HEK293 (cell line): ENCODE measurements around the gene KIAA0753.
A peak's percentile ranks its signal among the peaks of the same experiment; 100 is the strongest.

Source experiments
- CTCF ChIA-PET: fragments of 350-600 bp; formaldehyde crosslinking; extraction: SDS; loops from one replicate; lab custom pipeline; 2021; ENCODE audit warnings: antibody characterized with exemption; lab: Yijun Ruan, JAX
- POLR2A ChIA-PET: fragments of 300-600 bp; formaldehyde crosslinking; extraction: SDS; loops from one replicate; lab custom pipeline; 2020; ENCODE audit warnings: antibody characterized with exemption, inconsistent platforms; lab: Yijun Ruan, JAX
- H3K27ac ChIP-seq: fragments of 200-500 bp; sonication (Bioruptor generic); 2 replicates; pipeline ENCODE4 v1.5.1; 2014; ENCODE audit warnings: low read depth, low read length, control low read depth, inconsistent platforms; ENCODE audit errors: extremely low read depth
- H3K36me3 ChIP-seq, 2 experiments: fragments of 200-500 bp in 1 of 2; sonication (Bioruptor generic) in 1 of 2; 1 replicate in 1 of 2; 2 replicates in 1 of 2; pipeline ENCODE4 v1.5.1; 2014 to 2017; ENCODE audit warnings: inconsistent platforms in 2 of 2, low read length in 2 of 2; ENCODE audit not compliant: control insufficient read depth in 2 of 2, insufficient read depth in 1 of 2
- H3K4me1 ChIP-seq: fragments of 200-500 bp; sonication (Bioruptor generic); 2 replicates; pipeline ENCODE4 v1.5.1; 2014; ENCODE audit warnings: mild to moderate bottlenecking, low read length, inconsistent platforms; ENCODE audit not compliant: control insufficient read depth, insufficient read depth
- H3K4me3 ChIP-seq: 2 replicates; pipeline ENCODE4 v1.5.1; 2011; ENCODE audit warnings: low read depth, mild to moderate bottlenecking, control low read depth, low read length, moderate library complexity
- H3K9me3 ChIP-seq: fragments of 200-500 bp; sonication (Bioruptor generic); 2 replicates; pipeline ENCODE4 v1.5.1; 2014; ENCODE audit warnings: low read depth, low read length, inconsistent platforms; ENCODE audit not compliant: control insufficient read depth, insufficient read depth
- BCL11A ChIP-seq: fragments of 450-650 bp; formaldehyde crosslinking; IDR thresholded peaks from 2 replicates; pipeline ENCODE4 v1.5.1; 2016; ENCODE audit warnings: low read depth, missing biosample characterization, missing genetic modification characterization
- MZF1 ChIP-seq: fragments of 450-650 bp; formaldehyde crosslinking; IDR thresholded peaks from 2 replicates; pipeline ENCODE4 v1.5.1; 2017; ENCODE audit warnings: missing biosample characterization, missing genetic modification characterization, borderline replicate concordance
- OSR2 ChIP-seq: fragments of 450-650 bp; formaldehyde crosslinking; IDR thresholded peaks from 2 replicates; pipeline ENCODE4 v1.5.1; 2016; ENCODE audit warnings: missing biosample characterization, missing genetic modification characterization
- RBAK ChIP-seq: fragments of 450-650 bp; formaldehyde crosslinking; IDR thresholded peaks from 2 replicates; pipeline ENCODE4 v1.5.1; 2016; ENCODE audit warnings: missing biosample characterization, missing genetic modification characterization
- SCRT1 ChIP-seq: fragments of 450-650 bp; formaldehyde crosslinking; IDR thresholded peaks from 2 replicates; pipeline ENCODE4 v1.5.1; 2016; ENCODE audit warnings: missing biosample characterization, missing genetic modification characterization, borderline replicate concordance
- SCRT2 ChIP-seq: fragments of 450-650 bp; formaldehyde crosslinking; IDR thresholded peaks from 2 replicates; pipeline ENCODE4 v1.5.1; 2016; ENCODE audit warnings: missing biosample characterization, missing genetic modification characterization
- YY2 ChIP-seq: fragments of 450-650 bp; formaldehyde crosslinking; IDR thresholded peaks from 2 replicates; pipeline ENCODE4 v1.5.1; 2016; ENCODE audit warnings: missing biosample characterization, missing genetic modification characterization
- ZBTB21 ChIP-seq: fragments of 450-650 bp; formaldehyde crosslinking; IDR thresholded peaks from 2 replicates; pipeline ENCODE4 v1.5.1; 2017; ENCODE audit warnings: missing biosample characterization, missing genetic modification characterization
- ZBTB8A ChIP-seq: fragments of 450-650 bp; formaldehyde crosslinking; IDR thresholded peaks from 2 replicates; pipeline ENCODE4 v1.5.1; 2016; ENCODE audit warnings: missing biosample characterization, missing genetic modification characterization
- ZFP37 ChIP-seq: fragments of 450-650 bp; formaldehyde crosslinking; IDR thresholded peaks from 2 replicates; pipeline ENCODE4 v1.5.1; 2016; ENCODE audit warnings: missing biosample characterization, missing genetic modification characterization
- ZNF138 ChIP-seq: fragments of 450-650 bp; formaldehyde crosslinking; IDR thresholded peaks from 2 replicates; pipeline ENCODE4 v1.5.1; 2016; ENCODE audit warnings: missing biosample characterization, missing genetic modification characterization, borderline replicate concordance
- ZNF157 ChIP-seq: fragments of 450-650 bp; formaldehyde crosslinking; IDR thresholded peaks from 2 replicates; pipeline ENCODE4 v1.5.1; 2016; ENCODE audit warnings: missing biosample characterization, missing genetic modification characterization
- ZNF175 ChIP-seq: fragments of 450-650 bp; formaldehyde crosslinking; IDR thresholded peaks from 2 replicates; pipeline ENCODE4 v1.5.1; 2016; ENCODE audit warnings: missing biosample characterization, missing genetic modification characterization
- ZNF184 ChIP-seq: fragments of 450-650 bp; IDR thresholded peaks from 2 replicates; pipeline ENCODE4 v1.5.1; 2018; ENCODE audit warnings: missing biosample characterization, mild to moderate bottlenecking, missing genetic modification characterization
- ZNF202 ChIP-seq: fragments of 450-650 bp; formaldehyde crosslinking; IDR thresholded peaks from 2 replicates; pipeline ENCODE4 v1.5.1; 2016; ENCODE audit warnings: missing biosample characterization, missing genetic modification characterization, borderline replicate concordance
- ZNF311 ChIP-seq: fragments of 450-650 bp; formaldehyde crosslinking; IDR thresholded peaks from 2 replicates; pipeline ENCODE4 v1.5.1; 2017; ENCODE audit warnings: missing biosample characterization, missing genetic modification characterization, borderline replicate concordance
- ZNF324 ChIP-seq: fragments of 450-650 bp; formaldehyde crosslinking; IDR thresholded peaks from 2 replicates; pipeline ENCODE4 v1.5.1; 2016; ENCODE audit warnings: missing biosample characterization, missing genetic modification characterization
- ZNF391 ChIP-seq: fragments of 450-650 bp; formaldehyde crosslinking; IDR thresholded peaks from 2 replicates; pipeline ENCODE4 v1.5.1; 2016; ENCODE audit warnings: low read depth, missing biosample characterization, missing genetic modification characterization, borderline replicate concordance
- ZNF501 ChIP-seq: fragments of 450-650 bp; formaldehyde crosslinking; IDR thresholded peaks from 2 replicates; pipeline ENCODE4 v1.5.1; 2016; ENCODE audit warnings: missing biosample characterization, missing genetic modification characterization
- ZNF530 ChIP-seq: fragments of 450-650 bp; formaldehyde crosslinking; IDR thresholded peaks from 2 replicates; pipeline ENCODE4 v1.5.1; 2016; ENCODE audit warnings: low read depth, missing biosample characterization, missing genetic modification characterization
- ZNF596 ChIP-seq: fragments of 450-650 bp; IDR thresholded peaks from 2 replicates; pipeline ENCODE4 v1.5.0; 2018; ENCODE audit warnings: missing biosample characterization, mild to moderate bottlenecking, missing genetic modification characterization, moderate library complexity
- ZNF624 ChIP-seq: fragments of 450-650 bp; formaldehyde crosslinking; IDR thresholded peaks from 2 replicates; pipeline ENCODE4 v1.5.1; 2017; ENCODE audit warnings: missing biosample characterization, missing genetic modification characterization
- ZNF776 ChIP-seq: fragments of 450-650 bp; formaldehyde crosslinking; IDR thresholded peaks from 2 replicates; pipeline ENCODE4 v1.5.0; 2017; ENCODE audit warnings: missing biosample characterization, missing genetic modification characterization, borderline replicate concordance
- ZNF777 ChIP-seq: fragments of 450-650 bp; formaldehyde crosslinking; IDR thresholded peaks from 2 replicates; pipeline ENCODE4 v1.5.1; 2017; ENCODE audit warnings: missing biosample characterization, missing genetic modification characterization, borderline replicate concordance
- TF ChIP-seq, protein P1 (sequence below): fragments of 450-650 bp; formaldehyde crosslinking; IDR thresholded peaks from 2 replicates; pipeline ENCODE4 v1.5.1; 2016; ENCODE audit warnings: missing biosample characterization, missing genetic modification characterization
- TF ChIP-seq, protein P2 (sequence below): fragments of 450-650 bp; formaldehyde crosslinking; IDR thresholded peaks from 2 replicates; pipeline ENCODE4 v1.5.1; 2017; ENCODE audit warnings: missing biosample characterization, missing genetic modification characterization
- TF ChIP-seq, protein P3 (sequence below): fragments of 450-650 bp; formaldehyde crosslinking; IDR thresholded peaks from 2 replicates; pipeline ENCODE4 v1.5.1; 2016; ENCODE audit warnings: missing biosample characterization, missing genetic modification characterization, borderline replicate concordance

Gene KIAA0753

DNA sequence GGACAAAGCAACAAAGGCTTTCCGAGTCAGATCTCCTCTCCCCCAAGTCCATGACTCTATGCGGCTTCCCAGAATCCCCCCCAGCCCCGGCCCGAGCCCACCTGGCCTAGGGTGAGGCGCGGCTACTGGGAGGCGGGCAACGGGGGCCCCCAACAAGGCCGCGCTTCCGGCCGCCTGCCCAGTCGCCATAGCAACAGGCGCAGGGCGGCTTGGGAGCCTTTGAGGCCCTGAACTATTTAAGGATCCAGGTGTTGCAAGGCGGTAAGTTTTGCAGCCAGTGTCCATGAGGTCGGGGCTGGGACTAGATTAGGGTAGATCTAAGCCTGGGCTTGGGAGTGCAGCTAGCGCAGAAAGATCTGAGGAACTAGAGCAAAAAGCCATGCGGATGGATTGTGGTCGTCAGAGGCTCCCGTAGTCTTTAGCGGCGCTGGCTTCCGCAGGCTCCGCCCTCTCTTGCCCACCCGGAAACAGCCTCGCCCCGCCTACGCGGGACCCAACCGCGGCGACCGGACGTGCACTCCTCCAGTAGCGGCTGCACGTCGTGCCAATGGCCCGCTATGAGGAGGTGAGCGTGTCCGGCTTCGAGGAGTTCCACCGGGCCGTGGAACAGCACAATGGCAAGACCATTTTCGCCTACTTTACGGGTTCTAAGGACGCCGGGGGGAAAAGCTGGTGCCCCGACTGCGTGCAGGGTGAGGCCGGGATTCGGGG, at the start of gene KIAA0753, which contains the start of gene TXNDC17:
Gene KIAA0753 (minus strand): TSS at position 176 of the 711 bp plus-strand sequence. CDS start 5,608 bp downstream, outside the sequence.
Gene TXNDC17 (plus strand): TSS at position 525 of the 711 bp plus-strand sequence. CDS start 23 bp downstream, at position 548.
- Histone ChIP-seq H3K27ac (peak within 1 kb of the TSS; percentile 79), H3K9me3 (no peaks in the 10 kb centered on the region), H3K4me3 (peak within 1 kb of the TSS; percentile 94), H3K4me1 (peaks cover 13% of the 10 kb centered on the region; the same call in 1 of the 2 replicates), H3K36me3 (peaks cover 23 to 36% of the 10 kb centered on the region in 2 experiments; a peak in 2 of 3 replicates)
- POLR2A ChIA-PET: interaction anchor here (0.9 to 1.9 kb wide), 6 partner anchors 8 to 395 kb away, joined by 3 to 26 read pairs (median 3); partner anchors contain the start of genes C17orf100, MED31, PIMREG and SLC16A13
- CTCF ChIA-PET: interaction anchor here (0.6 to 1.3 kb wide), 4 partner anchors 10 to 168 kb away, joined by 3 to 4 read pairs (median 3); partner anchors contain the start of gene MED31
- TF ChIP-seq OSR2 (tag by site-specific recombination): peak; percentile 78
- no peak for TF ChIP-seq ZNF530 (tag by site-specific recombination)
- 0 out of 2 replicates have a peak, but pooled peaks have one; percentile 23 for TF ChIP-seq ZBTB21 (tag by site-specific recombination)
- no peak for TF ChIP-seq ZNF624 (tag by site-specific recombination)
- no peak for TF ChIP-seq ZNF157
- TF ChIP-seq, protein P1, sequence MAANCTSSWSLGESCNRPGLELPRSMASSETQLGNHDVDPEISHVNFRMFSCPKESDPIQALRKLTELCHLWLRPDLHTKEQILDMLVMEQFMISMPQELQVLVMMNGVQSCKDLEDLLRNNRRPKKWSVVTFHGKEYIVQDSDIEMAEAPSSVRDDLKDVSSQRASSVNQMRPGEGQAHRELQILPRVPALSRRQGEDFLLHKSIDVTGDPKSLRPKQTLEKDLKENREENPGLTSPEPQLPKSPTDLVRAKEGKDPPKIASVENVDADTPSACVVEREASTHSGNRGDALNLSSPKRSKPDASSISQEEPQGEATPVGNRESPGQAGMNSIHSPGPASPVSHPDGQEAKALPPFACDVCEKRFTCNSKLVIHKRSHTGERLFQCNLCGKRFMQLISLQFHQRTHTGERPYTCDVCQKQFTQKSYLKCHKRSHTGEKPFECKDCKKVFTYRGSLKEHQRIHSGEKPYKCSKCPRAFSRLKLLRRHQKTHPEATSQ: 0 out of 2 replicates have a peak, but pooled peaks have one; percentile 51
- 0 out of 2 replicates have a peak, but pooled peaks have one; percentile 79 for TF ChIP-seq BCL11A (tag by site-specific recombination)
- 0 out of 2 replicates have a peak, but pooled peaks have one; percentile 87 for TF ChIP-seq ZFP37
- no peak for TF ChIP-seq ZNF175 (tag by site-specific recombination)
- TF ChIP-seq ZNF596 (tag by site-specific recombination): no peak
- TF ChIP-seq ZNF202 (tag by site-specific recombination): no peak
- no peak for TF ChIP-seq ZNF311
- TF ChIP-seq ZNF391 (tag by site-specific recombination): peak; percentile 40; the same call in 1 of the 2 replicates
- no peak for TF ChIP-seq ZNF138 (tag by site-specific recombination)
- no peak for TF ChIP-seq SCRT1 (tag by site-specific recombination)
- TF ChIP-seq SCRT2 (tag by site-specific recombination): peak; percentile 86
- no peak for TF ChIP-seq ZNF184 (tag by site-specific recombination)
- TF ChIP-seq ZNF776 (tag by site-specific recombination): no peak
- TF ChIP-seq MZF1 (tag by site-specific recombination): no peak
- TF ChIP-seq, protein P2, sequence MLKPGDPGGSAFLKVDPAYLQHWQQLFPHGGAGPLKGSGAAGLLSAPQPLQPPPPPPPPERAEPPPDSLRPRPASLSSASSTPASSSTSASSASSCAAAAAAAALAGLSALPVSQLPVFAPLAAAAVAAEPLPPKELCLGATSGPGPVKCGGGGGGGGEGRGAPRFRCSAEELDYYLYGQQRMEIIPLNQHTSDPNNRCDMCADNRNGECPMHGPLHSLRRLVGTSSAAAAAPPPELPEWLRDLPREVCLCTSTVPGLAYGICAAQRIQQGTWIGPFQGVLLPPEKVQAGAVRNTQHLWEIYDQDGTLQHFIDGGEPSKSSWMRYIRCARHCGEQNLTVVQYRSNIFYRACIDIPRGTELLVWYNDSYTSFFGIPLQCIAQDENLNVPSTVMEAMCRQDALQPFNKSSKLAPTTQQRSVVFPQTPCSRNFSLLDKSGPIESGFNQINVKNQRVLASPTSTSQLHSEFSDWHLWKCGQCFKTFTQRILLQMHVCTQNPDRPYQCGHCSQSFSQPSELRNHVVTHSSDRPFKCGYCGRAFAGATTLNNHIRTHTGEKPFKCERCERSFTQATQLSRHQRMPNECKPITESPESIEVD (tag by site-specific recombination): no peak
- TF ChIP-seq ZBTB8A (tag by site-specific recombination): peak; percentile 31; the same call in 1 of the 2 replicates
- 0 out of 2 replicates have a peak, but pooled peaks have one; percentile 46 for TF ChIP-seq YY2 (tag by site-specific recombination)
- TF ChIP-seq, protein P3, sequence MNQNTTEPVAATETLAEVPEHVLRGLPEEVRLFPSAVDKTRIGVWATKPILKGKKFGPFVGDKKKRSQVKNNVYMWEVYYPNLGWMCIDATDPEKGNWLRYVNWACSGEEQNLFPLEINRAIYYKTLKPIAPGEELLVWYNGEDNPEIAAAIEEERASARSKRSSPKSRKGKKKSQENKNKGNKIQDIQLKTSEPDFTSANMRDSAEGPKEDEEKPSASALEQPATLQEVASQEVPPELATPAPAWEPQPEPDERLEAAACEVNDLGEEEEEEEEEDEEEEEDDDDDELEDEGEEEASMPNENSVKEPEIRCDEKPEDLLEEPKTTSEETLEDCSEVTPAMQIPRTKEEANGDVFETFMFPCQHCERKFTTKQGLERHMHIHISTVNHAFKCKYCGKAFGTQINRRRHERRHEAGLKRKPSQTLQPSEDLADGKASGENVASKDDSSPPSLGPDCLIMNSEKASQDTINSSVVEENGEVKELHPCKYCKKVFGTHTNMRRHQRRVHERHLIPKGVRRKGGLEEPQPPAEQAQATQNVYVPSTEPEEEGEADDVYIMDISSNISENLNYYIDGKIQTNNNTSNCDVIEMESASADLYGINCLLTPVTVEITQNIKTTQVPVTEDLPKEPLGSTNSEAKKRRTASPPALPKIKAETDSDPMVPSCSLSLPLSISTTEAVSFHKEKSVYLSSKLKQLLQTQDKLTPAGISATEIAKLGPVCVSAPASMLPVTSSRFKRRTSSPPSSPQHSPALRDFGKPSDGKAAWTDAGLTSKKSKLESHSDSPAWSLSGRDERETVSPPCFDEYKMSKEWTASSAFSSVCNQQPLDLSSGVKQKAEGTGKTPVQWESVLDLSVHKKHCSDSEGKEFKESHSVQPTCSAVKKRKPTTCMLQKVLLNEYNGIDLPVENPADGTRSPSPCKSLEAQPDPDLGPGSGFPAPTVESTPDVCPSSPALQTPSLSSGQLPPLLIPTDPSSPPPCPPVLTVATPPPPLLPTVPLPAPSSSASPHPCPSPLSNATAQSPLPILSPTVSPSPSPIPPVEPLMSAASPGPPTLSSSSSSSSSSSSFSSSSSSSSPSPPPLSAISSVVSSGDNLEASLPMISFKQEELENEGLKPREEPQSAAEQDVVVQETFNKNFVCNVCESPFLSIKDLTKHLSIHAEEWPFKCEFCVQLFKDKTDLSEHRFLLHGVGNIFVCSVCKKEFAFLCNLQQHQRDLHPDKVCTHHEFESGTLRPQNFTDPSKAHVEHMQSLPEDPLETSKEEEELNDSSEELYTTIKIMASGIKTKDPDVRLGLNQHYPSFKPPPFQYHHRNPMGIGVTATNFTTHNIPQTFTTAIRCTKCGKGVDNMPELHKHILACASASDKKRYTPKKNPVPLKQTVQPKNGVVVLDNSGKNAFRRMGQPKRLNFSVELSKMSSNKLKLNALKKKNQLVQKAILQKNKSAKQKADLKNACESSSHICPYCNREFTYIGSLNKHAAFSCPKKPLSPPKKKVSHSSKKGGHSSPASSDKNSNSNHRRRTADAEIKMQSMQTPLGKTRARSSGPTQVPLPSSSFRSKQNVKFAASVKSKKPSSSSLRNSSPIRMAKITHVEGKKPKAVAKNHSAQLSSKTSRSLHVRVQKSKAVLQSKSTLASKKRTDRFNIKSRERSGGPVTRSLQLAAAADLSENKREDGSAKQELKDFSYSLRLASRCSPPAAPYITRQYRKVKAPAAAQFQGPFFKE (tag by site-specific recombination): no peak
- TF ChIP-seq ZNF501 (tag by site-specific recombination): 0 out of 2 replicates have a peak, but pooled peaks have one; percentile 65
- TF ChIP-seq ZNF777 (tag by site-specific recombination): peak; percentile 81
- peak; percentile 74; the same call in 1 of the 2 replicates for TF ChIP-seq ZNF324 (tag by site-specific recombination)
- no peak for TF ChIP-seq RBAK
